Activated T-cell treated with anti-CD3 and anti-CD28 coated beads for 1 hour (primary cell): ENCODE measurements around the gene SPATA31A6.
"Not testable (repeated sequence)": the region's sequence is repeated elsewhere in the genome, so short reads cannot be mapped to it uniquely, and the experiment has no call there.

ENCODE experiments used
- DNase-seq: peaks from one replicate; pipeline ENCODE4 v3.0.0-alpha.2; 2020; ENCODE audit warnings: low read depth

SPATA31A6 gene

GRCh38 chr9:42183359-42183758, at the start of gene SPATA31A6:
SPATA31A6 (plus strand) TSS chr9:42183659; CDS start chr9:42183688, 29 bp downstream.
- not testable (repeated sequence) for DNase-seq

GRCh38 chr9:42160299-42160698, 23.2 kb upstream of the SPATA31A6 start:
- DNase-seq: not testable (repeated sequence)

- DNase-seq: not testable (repeated sequence)
These were observed 36.4 kb downstream of the SPATA31A6 start for GRCh38 chr9:42219861-42220260.

DNA sequence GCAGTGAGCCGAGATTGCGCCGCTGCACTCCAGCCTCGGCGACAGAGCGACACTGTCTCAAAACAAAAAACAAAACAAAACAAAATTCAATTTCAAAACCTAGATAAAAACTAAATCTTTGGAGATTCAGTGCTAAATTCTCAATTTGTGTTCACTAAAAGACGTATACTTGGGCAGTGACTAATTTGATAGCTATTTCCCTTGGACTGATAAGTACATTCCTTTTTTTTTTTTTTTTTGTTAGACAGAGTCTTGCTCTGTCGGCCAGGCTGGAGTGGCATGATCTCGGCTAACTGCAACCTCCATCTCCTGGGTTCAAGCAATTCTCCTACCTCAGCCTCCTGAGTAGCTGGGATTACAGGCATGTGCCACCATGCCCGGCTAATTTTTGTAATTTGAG, 39.8 kb downstream of the SPATA31A6 start:
- not testable (repeated sequence) for DNase-seq

DNA sequence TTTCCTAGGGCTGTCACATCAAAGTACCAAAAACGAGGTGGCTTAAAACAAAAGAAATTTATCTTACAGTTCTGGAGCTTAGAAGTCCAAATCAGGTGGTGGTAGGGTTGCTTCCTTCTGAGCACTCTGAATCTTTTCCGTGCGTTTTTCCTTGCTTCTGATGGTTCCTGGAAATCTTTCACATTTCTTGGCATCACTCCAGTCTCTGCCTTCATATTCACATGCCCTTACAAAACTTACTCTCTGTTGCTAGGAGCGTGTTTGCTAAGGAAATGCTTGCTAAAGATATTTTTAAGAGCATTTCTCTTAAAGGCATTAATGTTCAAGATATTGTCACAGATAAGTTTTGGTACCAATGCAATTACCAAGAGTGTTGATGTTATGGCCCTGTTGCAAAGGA, 49.6 kb downstream of the SPATA31A6 start:
- not testable (repeated sequence) for DNase-seq

DNA sequence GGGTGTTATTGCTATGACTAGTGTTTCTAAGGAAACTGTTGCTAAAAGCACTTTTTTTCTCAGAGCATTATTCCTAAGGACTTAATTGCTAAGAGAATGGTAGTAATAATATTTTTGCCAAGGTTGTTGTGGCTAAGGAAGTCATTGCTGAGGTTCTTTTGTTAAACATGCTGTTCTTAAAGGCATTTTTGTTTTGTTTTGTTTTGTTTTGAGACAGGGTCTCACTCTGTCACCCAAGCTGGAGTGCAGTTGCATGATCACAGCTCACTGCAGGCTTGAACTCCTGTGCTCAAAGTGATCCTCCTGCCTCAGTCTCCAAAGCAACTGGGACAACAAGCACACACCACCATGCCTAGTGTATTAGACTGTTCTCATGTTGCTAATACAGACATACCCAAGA, 51.2 kb downstream of the SPATA31A6 start:
- not testable (repeated sequence) for DNase-seq

GRCh38 chr9:42235352-42235991, 52.0 kb downstream of the SPATA31A6 start:
- not testable (repeated sequence) for DNase-seq

- not testable (repeated sequence) for DNase-seq
These were observed 52.6 kb downstream of the SPATA31A6 start for GRCh38 chr9:42236097-42236496.

- DNase-seq: not testable (repeated sequence)
These were observed 53.9 kb downstream of the SPATA31A6 start for GRCh38 chr9:42237381-42237780.

DNA sequence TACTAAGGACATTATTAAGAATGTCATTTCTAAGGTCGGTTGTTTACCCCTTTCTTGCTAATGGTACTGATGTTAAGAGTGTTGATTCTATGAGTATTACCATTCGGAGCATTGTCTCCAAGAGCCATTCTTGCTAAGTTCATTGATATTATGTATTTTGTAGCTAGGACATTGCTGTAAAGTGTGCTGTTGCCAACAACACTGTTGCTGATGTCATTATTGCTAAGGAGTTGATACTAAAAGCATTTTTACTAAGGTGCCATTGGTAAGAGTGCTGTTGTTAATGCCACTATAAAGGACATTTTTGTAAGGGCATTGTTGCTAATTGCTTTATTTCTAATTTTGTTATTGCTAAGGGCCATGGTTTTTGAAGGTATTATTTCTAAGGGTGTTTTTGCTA, 55.4 kb downstream of the SPATA31A6 start:
- DNase-seq: not testable (repeated sequence)
